GM23248 (cell line): ENCODE data around the gene CNOT3. TPM values are rescaled to one million over a fixed set of nuclear protein-coding genes. Genes with fewer than 3 reads are reported as not detected.
A peak's percentile ranks its signal among the peaks of the same experiment; 100 is the strongest.
"Not testable (repeated sequence)": the region's sequence is repeated elsewhere in the genome, so short reads cannot be mapped to it uniquely, and the experiment has no call there.

ENCODE experiments used
- DNase-seq: peaks from one replicate; pipeline ENCODE4 v3.0.0-alpha.2; 2015
- H2AFZ ChIP-seq: fragments of 200-600 bp; sonication (generic); 2 replicates; pipeline ENCODE4 v1.6.1; 2016; ENCODE audit warnings: antibody characterized with exemption
- H3F3A ChIP-seq: fragments of 200-600 bp; sonication (generic); 2 replicates; pipeline ENCODE4 v1.6.1; 2016; ENCODE audit warnings: mild to moderate bottlenecking, antibody characterized with exemption, mixed run types; ENCODE audit not compliant: insufficient read depth
- H3K27ac ChIP-seq: fragments of 200-600 bp; sonication (generic); 2 replicates; pipeline ENCODE4 v1.5.1; 2016; ENCODE audit warnings: mild to moderate bottlenecking
- H3K27me3 ChIP-seq: fragments of 200-600 bp; sonication (generic); replicated peaks from 2 replicates; pipeline ENCODE4 v1.6.1; 2016; ENCODE audit warnings: mild to moderate bottlenecking; ENCODE audit not compliant: insufficient read depth
- H3K36me3 ChIP-seq: fragments of 200-600 bp; sonication (generic); 2 replicates; pipeline ENCODE4 v1.6.1; 2016; ENCODE audit warnings: low read depth, mild to moderate bottlenecking
- H3K4me1 ChIP-seq: fragments of 200-600 bp; sonication (generic); 2 replicates; pipeline ENCODE4 v1.6.1; 2016; ENCODE audit warnings: mild to moderate bottlenecking; ENCODE audit not compliant: insufficient read depth
- H3K4me2 ChIP-seq: fragments of 200-600 bp; sonication (generic); one replicate; pipeline ENCODE4 v1.6.1; 2016; ENCODE audit warnings: mild to moderate bottlenecking; ENCODE audit not compliant: unreplicated experiment
- H3K4me3 ChIP-seq: fragments of 200-600 bp; sonication (generic); 2 replicates; pipeline ENCODE4 v1.5.1; 2016; ENCODE audit warnings: mild to moderate bottlenecking
- H3K79me2 ChIP-seq: fragments of 200-600 bp; sonication (generic); 2 replicates; pipeline ENCODE4 v1.6.1; 2016; ENCODE audit warnings: mild to moderate bottlenecking; ENCODE audit not compliant: insufficient read depth
- H3K9ac ChIP-seq: fragments of 200-600 bp; sonication (generic); 2 replicates; pipeline ENCODE4 v1.6.1; 2016; ENCODE audit warnings: mild to moderate bottlenecking
- H3K9me2 ChIP-seq: fragments of 200-600 bp; sonication (generic); 2 replicates; pipeline ENCODE4 v1.6.1; 2016; ENCODE audit warnings: mixed run types, mild to moderate bottlenecking, moderate library complexity; ENCODE audit not compliant: insufficient read depth
- H3K9me3 ChIP-seq: fragments of 200-600 bp; sonication (generic); one replicate; pipeline ENCODE4 v1.6.1; 2017; ENCODE audit warnings: low read depth
- H4K20me1 ChIP-seq: fragments of 200-600 bp; sonication (generic); 2 replicates; pipeline ENCODE4 v1.6.0; 2016; ENCODE audit not compliant: insufficient read depth
- EZH2 ChIP-seq: fragments of 200-600 bp; sonication (generic); IDR thresholded peaks from 2 replicates; pipeline ENCODE4 v1.6.1; 2018; ENCODE audit warnings: antibody characterized with exemption, mild to moderate bottlenecking; ENCODE audit not compliant: insufficient read depth, poor library complexity, severe bottlenecking
- EZH2phosphoT487 ChIP-seq: fragments of 200-600 bp; sonication (generic); IDR thresholded peaks from 2 replicates; pipeline ENCODE4 v1.6.1; 2018; ENCODE audit warnings: antibody characterized with exemption, moderate library complexity, mild to moderate bottlenecking, low read depth; ENCODE audit not compliant: insufficient read depth
- WGBS, 2 experiments: methylation state at CpG; one replicate each; pipeline ENCODE4 v1.1.6; 2015 to 2017; ENCODE audit warnings: low lambda C conversion rate in 2 of 2, low coverage in 1 of 2; ENCODE audit errors: missing lambda C conversion rate in 2 of 2; 5-methylcytosine and 5-hydroxymethylcytosine counted together
- in situ Hi-C: fragments of 300-500 bp; cut with MboI; formaldehyde crosslinking; loops from 2 replicates; pipeline ENCODE4 v1.15.0; 2020
- polyA plus RNA-seq: library from polyadenylated mRNA; unstranded; fragments of >200 nt; fragmentation: Nextera tagmentation; extraction: Ambion mirVana; gene quantifications from 2 replicates; pipeline ENCODE4 v1.2.1, GENCODE V29; 2016
- total RNA-seq: library from RNA; depleted of rRNA; stranded (reverse); fragments of >200 nt; shearing (Covaris generic); gene quantifications from 2 replicates; pipeline ENCODE4 v1.2.3, GENCODE V29; 2014

CNOT3 gene
- total and polyA plus RNA-seq, 2 experiments from 2014 or later, result 8.9 to 19.4 TPM

- H3K27me3 ChIP-seq, result no peaks in the 10 kb centered on the region
- TF ChIP-seq EZH2 (no peak), EZH2phosphoT487 (no peak)
- no peaks in the 10 kb centered on the region for H3K4me1 ChIP-seq
- H3K9me3 ChIP-seq, result no peaks in the 10 kb centered on the region
- peak; percentile 89 for DNase-seq
- no peak overlapping the region for H3K27ac ChIP-seq
- no peaks in the 10 kb centered on the region for H3K79me2 ChIP-seq
- no peaks in the 10 kb centered on the region for H3K36me3 ChIP-seq
- H4K20me1 ChIP-seq, result no peaks in the 10 kb centered on the region
- no peak overlapping the region for H3K9ac ChIP-seq
- in situ Hi-C loops, result no loop called here
- H3K4me3 ChIP-seq, result no peak overlapping the region
- no peaks in the 10 kb centered on the region for H3F3A ChIP-seq
- no peak overlapping the region for H2AFZ ChIP-seq
- 25 to 36% methylated on average over 14 to 25 of the region's 25 CpGs for WGBS, 2 experiments
- no peaks in the 10 kb centered on the region for H3K9me2 ChIP-seq
- no peak overlapping the region for H3K4me2 ChIP-seq
Measured at GRCh38 chr19:54168174-54168917, 30.8 kb downstream of the CNOT3 start.

GRCh38 chr19:54169149-54169740, 31.7 kb downstream of the CNOT3 start:
- Histone ChIP-seq H3K27ac (no peak overlapping the region), H2AFZ (no peak overlapping the region), H3K79me2 (no peaks in the 10 kb centered on the region), H3K9me3 (no peaks in the 10 kb centered on the region), H4K20me1 (no peaks in the 10 kb centered on the region), H3K9me2 (no peaks in the 10 kb centered on the region), H3K4me1 (no peaks in the 10 kb centered on the region), H3K4me2 (no peak overlapping the region), H3F3A (no peaks in the 10 kb centered on the region), H3K9ac (no peak overlapping the region), H3K27me3 (no peaks in the 10 kb centered on the region), H3K36me3 (no peaks in the 10 kb centered on the region), H3K4me3 (no peak overlapping the region)
- TF ChIP-seq EZH2phosphoT487 (no peak), EZH2 (no peak)
- DNase-seq, result no peak
- in situ Hi-C loops, result no loop called here
- 76 to 79% methylated on average over 20 to 21 of the region's 21 CpGs for WGBS, 2 experiments

GRCh38 chr19:54171736-54172431, 34.3 kb downstream of the CNOT3 start:
- H3K4me2 ChIP-seq, H3K27me3 ChIP-seq, H3K4me3 ChIP-seq, H3K9me3 ChIP-seq, H3K9me2 ChIP-seq, H3K4me1 ChIP-seq, H4K20me1 ChIP-seq, DNase-seq, H3K36me3 ChIP-seq, H3F3A ChIP-seq, in situ Hi-C loops, H3K9ac ChIP-seq, H3K79me2 ChIP-seq, H2AFZ ChIP-seq, H3K27ac ChIP-seq: not testable (repeated sequence)
- 67 to 70% methylated on average over 8 to 20 of the region's 23 CpGs for WGBS, 2 experiments

- H3K36me3 ChIP-seq, result no peaks in the 10 kb centered on the region
- H3K27me3 ChIP-seq, result no peaks in the 10 kb centered on the region
- peak; percentile 33 for DNase-seq
- no peaks in the 10 kb centered on the region for H3F3A ChIP-seq
- H3K4me1 ChIP-seq, result no peaks in the 10 kb centered on the region
- no peaks in the 10 kb centered on the region for H3K9me2 ChIP-seq
- no peaks in the 10 kb centered on the region for H3K79me2 ChIP-seq
- H4K20me1 ChIP-seq, result no peaks in the 10 kb centered on the region
- no peak within 1 kb of the TSS for H3K9ac ChIP-seq
- no peaks in the 10 kb centered on the region for H3K9me3 ChIP-seq
- TF ChIP-seq EZH2, result no peak
- no peak for TF ChIP-seq EZH2phosphoT487
- no peak within 1 kb of the TSS for H3K4me3 ChIP-seq
- 3 to 6% methylated on average over 12 to 13 of the region's 13 CpGs for WGBS, 2 experiments
- no peak within 1 kb of the TSS for H2AFZ ChIP-seq
- H3K4me2 ChIP-seq, result no peak within 1 kb of the TSS
- in situ Hi-C loops, result no loop called here
- no peak within 1 kb of the TSS for H3K27ac ChIP-seq
Measured at GRCh38 chr19:54172471-54173358, 35.2 kb downstream of the CNOT3 start, which contains the start of gene TMC4. TSS of gene TMC4 (minus strand) at chr19:54173160. CDS start at chr19:54173117, 43 bp downstream.
